GOT3 (cell line): ENCODE results near the gene SYTL1.

ENCODE experiments used
- DNase-seq: peaks from one replicate; lab custom pipeline; 2025; ENCODE audit warnings: mixed read lengths; lab: John Stamatoyannopoulos, UW

The SYTL1 gene

GRCh38 chr1:27348861-27349783 lies 7.3 kb downstream of the SYTL1 start:
- DNase-seq = no peak

DNA sequence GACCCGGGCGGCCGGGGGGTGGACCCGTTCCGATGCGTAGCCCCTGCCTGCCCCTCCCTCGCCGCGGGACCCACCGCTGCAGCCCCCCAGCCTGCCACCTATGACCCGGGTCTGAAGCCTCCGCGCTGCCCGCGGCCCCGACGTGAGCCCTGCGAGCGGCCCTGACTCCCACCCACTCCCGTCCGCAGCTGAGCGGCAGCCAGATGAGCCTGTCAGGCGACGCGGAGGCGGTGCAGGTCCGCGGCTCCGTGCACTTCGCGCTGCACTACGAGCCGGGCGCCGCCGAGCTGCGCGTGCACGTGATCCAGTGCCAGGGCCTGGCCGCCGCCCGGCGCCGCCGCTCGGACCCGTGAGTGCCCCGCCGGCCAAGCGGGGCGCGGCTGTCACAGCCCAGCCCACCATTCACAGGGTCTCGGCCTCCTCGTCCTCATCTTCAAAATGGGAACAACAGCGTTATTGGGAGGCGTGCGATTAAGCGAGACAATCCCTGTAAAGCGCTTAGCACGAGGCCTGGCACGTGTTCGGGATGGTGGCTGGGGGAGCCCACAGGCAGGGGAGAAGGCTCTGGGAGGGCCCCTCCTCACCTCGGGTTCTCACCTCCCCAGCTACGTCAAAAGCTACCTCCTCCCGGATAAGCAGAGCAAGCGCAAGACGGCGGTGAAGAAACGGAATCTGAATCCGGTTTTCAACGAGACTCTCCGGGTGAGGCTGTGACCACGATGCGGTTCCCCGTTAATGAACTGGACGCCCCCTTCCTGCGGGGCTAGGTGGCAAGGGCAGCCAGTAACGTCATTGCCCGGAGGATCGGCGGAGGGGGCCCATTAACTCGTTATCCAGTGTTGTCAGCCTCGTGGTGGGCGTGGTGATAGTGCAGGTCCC lies 8.2 kb downstream of the SYTL1 start:
- no peak for DNase-seq

DNA sequence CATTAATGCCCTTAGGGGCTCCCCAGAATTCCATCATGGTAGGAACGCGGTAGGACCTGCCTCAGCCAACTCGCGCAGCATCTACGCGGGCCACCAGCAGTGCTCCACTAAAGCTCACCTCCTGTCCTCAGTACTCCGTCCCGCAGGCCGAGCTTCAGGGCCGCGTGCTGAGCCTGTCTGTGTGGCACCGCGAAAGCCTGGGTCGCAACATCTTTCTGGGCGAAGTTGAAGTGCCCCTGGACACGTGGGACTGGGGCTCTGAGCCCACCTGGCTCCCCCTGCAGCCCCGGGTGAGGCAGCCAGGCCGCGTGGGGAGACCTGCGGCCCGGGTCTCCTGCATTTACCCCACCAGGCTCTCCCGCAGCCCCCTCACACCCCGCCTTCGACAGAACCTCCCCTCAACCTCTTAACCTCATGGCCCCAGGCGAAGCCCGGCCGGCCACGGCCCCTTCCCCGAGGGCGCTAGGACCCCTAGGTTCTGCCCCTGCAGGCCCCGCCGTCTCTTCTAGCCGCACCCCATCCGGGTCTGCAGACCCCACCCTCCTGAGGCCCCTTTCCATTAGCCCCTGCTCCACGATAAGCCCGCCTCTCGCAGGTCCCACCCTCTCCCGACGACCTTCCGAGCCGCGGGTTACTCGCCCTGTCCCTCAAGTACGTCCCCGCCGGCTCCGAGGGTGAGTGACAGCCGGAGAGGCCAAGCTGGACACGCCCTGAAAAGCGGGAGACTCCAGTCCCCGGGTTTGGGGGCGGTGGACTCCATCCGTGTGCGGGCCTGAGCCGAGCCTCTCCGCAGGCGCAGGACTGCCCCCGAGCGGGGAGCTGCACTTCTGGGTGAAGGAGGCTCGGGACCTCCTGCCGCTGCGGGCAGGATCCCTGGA lies 9.1 kb downstream of the SYTL1 start:
- DNase-seq = no peak

GRCh38 chr1:27351541-27352107 lies 9.8 kb downstream of the SYTL1 start:
- no peak for DNase-seq

DNA sequence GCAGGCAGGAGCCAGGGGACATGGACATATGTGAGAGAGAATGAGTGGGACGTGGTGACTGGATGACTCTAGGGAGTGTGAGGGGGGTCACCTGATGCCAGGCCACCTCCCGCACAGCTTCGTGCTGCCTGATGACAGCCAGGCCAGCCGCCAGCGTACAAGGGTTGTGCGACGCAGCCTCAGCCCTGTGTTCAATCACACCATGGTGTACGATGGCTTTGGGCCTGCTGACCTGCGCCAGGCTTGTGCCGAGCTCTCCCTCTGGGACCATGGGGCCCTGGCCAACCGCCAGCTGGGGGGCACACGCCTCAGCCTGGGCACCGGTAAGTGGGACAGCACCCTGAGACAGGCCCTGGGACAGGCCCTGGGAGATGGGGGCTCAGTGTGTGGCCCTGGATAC lies 11.3 kb downstream of the SYTL1 start:
- DNase-seq = no peak

- DNase-seq = no peak
These were observed 11.8 kb downstream of the SYTL1 start for GRCh38 chr1:27353629-27354028.

GRCh38 chr1:27355683-27356082 lies 13.9 kb downstream of the SYTL1 start:
- no peak for DNase-seq

GRCh38 chr1:27356277-27356618 lies 14.4 kb downstream of the SYTL1 start:
- no peak for DNase-seq

DNA sequence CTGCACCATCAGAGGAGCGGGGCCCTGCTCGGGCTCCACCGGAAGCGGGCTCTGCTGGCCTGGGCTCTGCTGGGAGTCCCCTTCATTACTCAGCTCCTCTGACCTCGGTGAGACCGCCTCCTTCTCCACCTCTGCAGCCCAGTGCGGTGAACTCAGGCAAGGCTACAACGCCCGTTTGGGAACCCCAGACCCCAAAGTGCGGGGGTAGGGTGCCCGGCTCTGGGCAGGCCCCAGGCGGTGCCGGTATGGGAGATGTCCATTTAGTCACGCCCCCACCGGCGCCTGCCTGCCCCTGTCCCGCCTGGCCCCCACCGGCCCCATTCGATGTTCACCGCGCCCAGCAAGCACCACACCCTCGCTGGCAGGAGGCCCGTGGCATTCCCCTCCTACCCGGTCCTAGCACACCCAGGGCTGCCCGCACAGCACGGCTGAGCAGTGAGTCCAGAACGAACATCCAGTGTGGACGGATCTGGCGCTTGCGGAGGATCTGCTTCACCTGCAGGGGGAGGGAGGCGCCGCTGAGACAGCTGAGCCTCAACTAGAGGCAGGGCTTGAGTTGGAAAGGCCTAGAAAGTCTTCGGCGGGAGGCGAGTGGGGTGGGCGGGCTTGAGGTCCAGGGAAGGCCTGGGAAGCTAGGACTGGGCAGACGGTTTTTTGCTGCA lies 14.9 kb downstream of the SYTL1 start:
- DNase-seq = no peak

DNA sequence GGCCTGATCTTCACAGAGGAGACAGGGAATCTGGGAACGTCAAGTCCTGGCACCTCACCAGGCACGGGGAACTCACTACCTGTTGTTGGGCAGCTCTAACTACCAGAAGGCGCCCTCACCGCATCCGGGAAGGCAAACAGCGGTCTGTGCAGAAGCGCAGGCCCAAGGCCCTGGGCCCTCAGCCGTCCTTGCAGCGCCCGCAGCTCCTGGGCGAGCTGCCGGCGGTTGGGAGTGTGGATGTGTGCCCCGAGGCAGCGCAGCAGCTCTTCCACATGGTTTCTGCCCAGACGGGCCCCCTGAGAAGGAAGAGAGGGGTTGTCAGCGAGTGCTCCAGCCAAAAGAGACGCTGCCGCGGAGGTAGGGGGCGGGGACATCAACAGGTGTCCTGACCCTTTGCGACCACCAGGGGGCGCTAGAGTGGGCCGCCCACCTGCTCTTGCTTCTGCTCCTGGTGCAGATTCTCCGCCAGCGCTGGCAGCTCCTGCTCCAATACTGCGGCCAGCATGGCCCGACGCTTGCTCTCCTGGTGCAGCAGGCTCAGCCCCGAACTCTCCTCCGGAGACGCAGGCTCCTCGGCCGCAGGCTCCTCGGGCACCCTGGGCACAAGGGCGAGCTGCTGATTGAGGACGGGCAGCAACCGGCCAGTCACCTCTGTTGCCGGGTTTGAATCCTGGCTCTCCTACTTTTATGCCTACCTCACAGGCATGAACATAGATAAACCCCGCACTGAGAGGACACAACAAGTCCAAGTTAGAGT lies 15.6 kb downstream of the SYTL1 start:
- no peak for DNase-seq

GRCh38 chr1:27358038-27358927 lies 16.5 kb downstream of the SYTL1 start:
- no peak for DNase-seq

GRCh38 chr1:27358928-27359313 lies 17.1 kb downstream of the SYTL1 start:
- no peak for DNase-seq

- DNase-seq = no peak
These were observed 18.0 kb downstream of the SYTL1 start for GRCh38 chr1:27359822-27360158.

DNA sequence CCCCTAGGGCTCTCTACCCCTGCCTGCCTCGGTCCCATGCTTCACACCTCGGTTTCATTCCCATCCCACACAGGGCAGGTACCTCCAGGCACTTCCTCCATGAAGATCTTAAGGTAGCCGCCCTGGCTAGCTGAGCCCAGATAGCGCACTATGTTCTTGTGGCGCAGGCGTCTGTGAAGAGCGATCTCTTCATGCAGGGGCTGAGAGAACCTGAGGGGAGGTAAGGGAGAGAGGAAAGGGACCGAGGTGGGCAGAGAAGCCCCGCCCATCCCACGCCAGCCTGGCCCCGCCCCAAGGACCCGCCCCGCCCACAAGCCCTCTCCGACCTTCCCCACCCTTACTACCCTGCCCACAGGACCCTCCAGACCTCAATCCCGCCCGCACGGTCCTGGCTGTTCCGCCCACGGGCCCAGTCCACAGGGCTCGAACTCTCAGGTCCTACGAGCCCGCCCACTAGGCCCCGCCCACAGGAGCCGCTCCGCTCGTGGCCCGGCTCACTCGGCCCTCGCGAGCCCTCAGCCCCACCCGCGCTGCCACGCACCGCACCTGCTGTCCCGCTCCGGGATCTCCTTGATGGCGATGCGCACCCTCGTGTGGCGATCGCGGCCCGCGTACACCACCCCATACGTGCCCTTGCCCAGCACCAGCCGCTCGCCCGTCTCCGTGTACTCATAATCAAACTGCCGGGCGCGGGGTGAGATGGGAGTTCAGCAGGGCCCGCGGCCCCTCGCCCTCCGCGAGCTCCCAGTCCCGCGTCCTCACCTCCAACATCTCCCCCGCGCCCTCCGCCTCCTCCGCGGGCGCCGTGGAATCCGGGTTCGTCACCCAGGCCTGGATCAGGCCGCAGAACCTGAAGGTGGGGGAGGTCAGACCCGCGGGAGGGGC lies 18.6 kb downstream of the SYTL1 start:
- no peak for DNase-seq

DNA sequence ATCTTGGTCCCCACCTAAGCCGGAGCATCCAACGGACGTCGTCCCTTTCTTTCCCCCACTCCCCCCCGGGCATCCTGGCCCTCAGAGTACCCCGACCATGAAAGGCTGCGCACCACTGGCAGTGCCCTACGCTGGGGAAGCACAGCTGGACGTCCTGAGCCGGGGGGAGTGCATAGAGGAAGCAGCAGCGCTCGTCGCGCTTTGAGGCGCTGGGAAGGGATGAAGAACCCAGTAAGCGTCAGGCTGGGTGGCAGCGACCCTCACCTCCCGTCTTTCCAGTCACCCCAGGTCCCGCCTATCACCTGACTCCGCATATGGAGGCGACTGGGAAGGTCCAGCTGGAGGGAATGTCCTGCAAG lies 19.2 kb downstream of the SYTL1 start:
- no peak for DNase-seq

- DNase-seq = no peak
These were observed 19.7 kb downstream of the SYTL1 start for GRCh38 chr1:27361553-27361952.

DNA sequence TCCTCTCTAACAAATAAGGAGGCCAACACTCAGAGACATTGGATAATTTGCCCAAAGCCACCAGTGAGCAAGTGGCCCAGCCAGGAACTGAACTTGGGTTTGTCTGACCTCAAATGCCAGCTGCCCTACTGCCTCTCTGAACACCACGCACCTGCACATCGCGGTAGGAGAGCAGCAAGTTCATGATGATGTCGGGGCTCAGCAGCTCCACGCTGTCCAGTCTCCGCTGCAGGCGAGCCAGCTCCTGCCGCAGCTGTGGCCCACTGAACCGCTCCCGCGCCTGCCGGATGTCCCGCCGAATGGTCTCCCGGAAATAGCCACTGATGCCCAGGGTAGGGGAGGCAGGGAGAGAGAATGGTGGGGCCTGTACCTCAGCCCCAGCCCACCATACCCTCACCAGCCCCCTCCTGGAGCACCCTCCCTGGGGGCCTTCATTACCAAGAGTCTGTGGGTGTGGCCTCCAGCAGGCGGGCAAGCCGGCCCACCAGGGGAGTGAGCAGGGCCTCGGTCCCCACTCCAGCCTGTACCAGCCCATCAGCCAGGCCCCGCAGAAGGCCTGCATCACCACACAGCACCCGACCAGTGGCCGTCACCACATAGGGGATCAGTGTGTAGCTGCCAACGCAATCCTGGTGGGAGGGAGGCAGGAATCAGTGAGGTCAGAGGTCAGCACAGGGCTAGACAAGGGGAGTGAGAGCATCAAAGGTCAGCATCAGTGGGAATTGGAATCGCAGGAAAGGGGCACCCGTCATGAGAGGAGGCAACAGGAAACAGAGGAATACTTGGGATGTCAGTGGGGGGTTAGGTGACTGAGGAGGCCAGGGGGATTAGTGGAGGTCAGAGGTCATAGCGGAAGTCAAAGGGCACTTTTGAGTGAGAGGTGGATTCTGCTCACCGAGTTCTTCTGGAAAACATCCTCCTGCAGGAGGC lies 22.2 kb downstream of the SYTL1 start:
- DNase-seq = no peak
